SK-N-SH (cell line): ENCODE measurements around the gene HLA-A. TPM values are rescaled to one million over a fixed set of nuclear protein-coding genes. Genes with fewer than 3 reads are reported as not detected.
A peak's percentile ranks its signal among the peaks of the same experiment; 100 is the strongest.
"Not testable (repeated sequence)": the region's sequence is repeated elsewhere in the genome, so short reads cannot be mapped to it uniquely, and the experiment has no call there.

Source experiments
- CTCF ChIA-PET: fragments of 300-600, 350-600 bp; formaldehyde crosslinking; extraction: SDS; loops from one replicate; lab custom pipeline; 2021; lab: Yijun Ruan, JAX
- POLR2A ChIA-PET: fragments of 350-600 bp; sonication (Branson Sonifier 250); formaldehyde crosslinking; extraction: SDS; loops from one replicate; lab custom pipeline; 2020; ENCODE audit warnings: antibody characterized with exemption, inconsistent platforms; lab: Yijun Ruan, JAX
- DNase-seq: peaks from one replicate; pipeline ENCODE4 v3.0.0; 2012
- H2AFZ ChIP-seq: fragments of 200-600 bp; sonication (generic); 2 replicates; pipeline ENCODE4 v1.8.1; 2016; ENCODE audit warnings: antibody characterized with exemption, mild to moderate bottlenecking, low read depth
- H3F3A ChIP-seq: fragments of 200-600 bp; sonication (generic); replicated peaks from 2 replicates; pipeline ENCODE3; 2016; ENCODE audit warnings: antibody characterized with exemption, mild to moderate bottlenecking; ENCODE audit not compliant: insufficient read depth
- H3K27ac ChIP-seq, 2 experiments: fragments of 200-500 bp in 1 of 2; fragments of 200-600 bp in 1 of 2; sonication (Bioruptor generic) in 1 of 2; sonication (generic), shearing (Covaris generic) in 1 of 2; 2 replicates each; pipeline versions ENCODE4 v1.5.1 to v1.6.1; 2014 to 2016; ENCODE audit warnings: low read depth in 2 of 2, inconsistent platforms in 1 of 2, low read length in 1 of 2, mild to moderate bottlenecking in 1 of 2, mixed read lengths in 1 of 2
- H3K27me3 ChIP-seq: fragments of 200-600 bp; sonication (generic), shearing (Covaris generic); 2 replicates; pipeline ENCODE4 v1.6.1; 2016; ENCODE audit warnings: mixed run types; ENCODE audit not compliant: insufficient read depth
- H3K36me3 ChIP-seq, 2 experiments: fragments of 200-500 bp in 1 of 2; fragments of 200-600 bp in 1 of 2; sonication (Bioruptor generic) in 1 of 2; sonication (generic) in 1 of 2; replicated peaks in 1 of 2; 2 replicates each; pipeline versions ENCODE3 to v1.5.1; 2014 to 2016; ENCODE audit warnings: low read length in 1 of 2, mild to moderate bottlenecking in 1 of 2; ENCODE audit not compliant: insufficient read depth in 2 of 2, control insufficient read depth in 1 of 2
- H3K4me1 ChIP-seq, 2 experiments: fragments of 200-500 bp in 1 of 2; fragments of 200-600 bp in 1 of 2; sonication (Bioruptor generic) in 1 of 2; sonication (generic), shearing (Covaris generic) in 1 of 2; 2 replicates each; pipeline versions ENCODE4 v1.5.1 to v1.6.1; 2014 to 2016; ENCODE audit warnings: low read depth in 1 of 2, low read length in 1 of 2, mixed run types in 1 of 2; ENCODE audit not compliant: insufficient read depth in 2 of 2, control insufficient read depth in 1 of 2
- H3K4me2 ChIP-seq: fragments of 200-600 bp; sonication (generic), shearing (Covaris generic); 2 replicates; pipeline ENCODE4 v1.6.1; 2017; ENCODE audit warnings: mixed run types
- H3K4me3 ChIP-seq, 2 experiments: fragments of 200-500 bp in 1 of 2; fragments of 200-600 bp in 1 of 2; sonication (Bioruptor generic) in 1 of 2; sonication (generic), shearing (Covaris generic) in 1 of 2; 2 replicates each; pipeline versions ENCODE4 v1.5.1 to v1.8.1; 2014 to 2016; ENCODE audit warnings: low read depth in 2 of 2, inconsistent platforms in 1 of 2, low read length in 1 of 2, mild to moderate bottlenecking in 1 of 2, mixed read lengths in 1 of 2, moderate library complexity in 1 of 2
- H3K79me2 ChIP-seq: fragments of 200-600 bp; sonication (generic); 2 replicates; pipeline ENCODE4 v1.8.1; 2017; ENCODE audit warnings: mild to moderate bottlenecking; ENCODE audit not compliant: insufficient read depth
- H3K9ac ChIP-seq: fragments of 200-600 bp; sonication (generic); 2 replicates; pipeline ENCODE4 v1.6.1; 2017; ENCODE audit warnings: mixed run types
- H3K9me2 ChIP-seq: fragments of 200-600 bp; sonication (generic); 2 replicates; pipeline ENCODE4 v1.6.1; 2017; ENCODE audit warnings: mixed run types
- H3K9me3 ChIP-seq: fragments of 200-600 bp; sonication (generic); 2 replicates; pipeline ENCODE4 v1.6.1; 2017; ENCODE audit warnings: mixed run types, mild to moderate bottlenecking, moderate library complexity
- H4K20me1 ChIP-seq: fragments of 200-600 bp; sonication (generic); 2 replicates; pipeline ENCODE4 v1.6.1; 2017; ENCODE audit warnings: mild to moderate bottlenecking, mixed run types; ENCODE audit not compliant: insufficient read depth
- CTCF ChIP-seq: fragments of 200-600 bp; sonication (generic); IDR thresholded peaks from 2 replicates; pipeline ENCODE4 v1.6.1; 2017; ENCODE audit warnings: antibody characterized with exemption, mild to moderate bottlenecking, moderate library complexity
- ELF1 ChIP-seq: IDR thresholded peaks from 2 replicates; pipeline ENCODE4 v1.4.0; 2012
- EP300 ChIP-seq, 2 experiments: IDR thresholded peaks; 2 replicates each; pipeline versions ENCODE4 v1.4.0 to v1.6.1; 2012; ENCODE audit warnings: borderline replicate concordance in 1 of 2, low read depth in 1 of 2, low read length in 1 of 2
- EZH2phosphoT487 ChIP-seq: fragments of 200-600 bp; sonication (generic); IDR thresholded peaks from 2 replicates; pipeline ENCODE4 v1.6.1; 2017; ENCODE audit warnings: low read depth, mixed run types, mild to moderate bottlenecking, antibody characterized with exemption, moderate library complexity, borderline replicate concordance
- FOSL2 ChIP-seq: IDR thresholded peaks from 2 replicates; pipeline ENCODE4 v1.4.0; 2012; ENCODE audit warnings: low read depth, mild to moderate bottlenecking, moderate library complexity, borderline replicate concordance
- FOXJ3 ChIP-seq: sonication (generic); formaldehyde crosslinking; IDR thresholded peaks from 2 replicates; pipeline ENCODE4 v1.5.1; 2020; ENCODE audit warnings: mild to moderate bottlenecking, missing genetic modification reagents
- FOXM1 ChIP-seq: IDR thresholded peaks from 2 replicates; pipeline ENCODE4 v1.4.0; 2012; ENCODE audit warnings: low read depth, mild to moderate bottlenecking
- MAX ChIP-seq: IDR thresholded peaks from 2 replicates; pipeline ENCODE4 v1.4.0; 2012; ENCODE audit warnings: low read depth
- MEF2A ChIP-seq: IDR thresholded peaks from 2 replicates; pipeline ENCODE4 v1.4.0; 2012; ENCODE audit warnings: low read depth, borderline replicate concordance
- RCOR1 ChIP-seq: fragments of 150-350 bp; IDR thresholded peaks from 2 replicates; pipeline ENCODE4 v1.6.1; 2017; ENCODE audit warnings: antibody characterized with exemption, low read length
- TCF12 ChIP-seq: IDR thresholded peaks from 2 replicates; pipeline ENCODE4 v1.4.0; 2012
- TEAD4 ChIP-seq: IDR thresholded peaks from 2 replicates; pipeline ENCODE4 v1.4.0; 2012; ENCODE audit warnings: mild to moderate bottlenecking, borderline replicate concordance; ENCODE audit not compliant: insufficient read depth
- WGBS: methylation state at CpG from one replicate; pipeline ENCODE4 v1.1.6; 2017; ENCODE audit warnings: low lambda C conversion rate; 5-methylcytosine and 5-hydroxymethylcytosine counted together
- polyA plus RNA-seq, 3 experiments: library from polyadenylated mRNA; depleted of rRNA; stranded (reverse); fragments of >200 nt; gene quantifications; 2 replicates each; pipeline ENCODE4 v1.2.3, GENCODE V29; 2012

The HLA-A gene
- polyA plus RNA-seq, 1 of the 3 experiments (the other 2 are of a cell fraction) = 312 TPM

DNA sequence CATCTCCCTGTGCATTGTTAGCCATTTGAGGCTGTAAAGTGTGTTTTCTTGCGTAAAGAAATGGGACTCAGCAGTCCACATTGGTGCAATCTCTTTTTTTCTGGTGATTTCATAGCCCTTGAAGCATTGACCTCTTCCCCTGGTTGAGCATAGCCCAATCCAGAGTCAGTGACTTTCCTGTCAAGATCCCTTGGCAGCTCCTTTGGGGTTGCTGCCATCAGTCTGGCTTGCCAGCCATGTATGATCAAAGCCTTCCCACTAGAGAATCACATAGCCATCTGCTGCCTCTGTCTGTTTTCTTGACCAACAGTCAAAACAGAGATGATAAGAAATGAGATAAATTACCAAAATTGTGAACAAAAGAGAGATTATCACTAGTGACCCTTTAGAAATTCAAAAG, 19.6 kb downstream of the HLA-A start:
- POLR2A ChIA-PET = no interaction called here
- H2AFZ ChIP-seq = no peak overlapping the region
- no peaks in the 10 kb centered on the region for H3K36me3 ChIP-seq
- H3F3A ChIP-seq = peaks cover 16% of the 10 kb centered on the region
- no peaks in the 10 kb centered on the region for H3K9me3 ChIP-seq
- no peaks in the 10 kb centered on the region for H3K27me3 ChIP-seq
- H3K4me1 ChIP-seq = peaks cover 16 to 22% of the 10 kb centered on the region in 2 experiments; a peak in 3 of 4 replicates
- no peak overlapping the region for H3K4me3 ChIP-seq
- no peaks in the 10 kb centered on the region for H3K79me2 ChIP-seq
- CTCF ChIA-PET = no interaction called here
- H3K27ac ChIP-seq = peak overlapping the region in 1 of 2 experiments; percentile 16; a peak in 1 of 4 replicates
- 71% methylated on average over 1 of the region's 1 CpG for WGBS
- no peak for DNase-seq
- no peak overlapping the region for H3K4me2 ChIP-seq
- TF ChIP-seq FOXJ3 (CRISPR knock-in tag) = no peak
- TF ChIP-seq FOSL2 = no peak
- no peak for TF ChIP-seq FOXM1
- no peak for TF ChIP-seq EZH2phosphoT487
- no peak for TF ChIP-seq ELF1
- no peak for TF ChIP-seq EP300 (IDR thresholded peaks at IDR 0.05; ENCODE audit: borderline replicate concordance in 1 of 2, low read depth in 1 of 2, low read length in 1 of 2)
- no peak for TF ChIP-seq TCF12
- TF ChIP-seq RCOR1 = no peak
- no peak for TF ChIP-seq CTCF
- TF ChIP-seq MAX = no peak
- TF ChIP-seq TEAD4 = no peak
- no peak for TF ChIP-seq MEF2A
- no peaks in the 10 kb centered on the region for H4K20me1 ChIP-seq
- no peaks in the 10 kb centered on the region for H3K9me2 ChIP-seq
- no peak overlapping the region for H3K9ac ChIP-seq

DNA sequence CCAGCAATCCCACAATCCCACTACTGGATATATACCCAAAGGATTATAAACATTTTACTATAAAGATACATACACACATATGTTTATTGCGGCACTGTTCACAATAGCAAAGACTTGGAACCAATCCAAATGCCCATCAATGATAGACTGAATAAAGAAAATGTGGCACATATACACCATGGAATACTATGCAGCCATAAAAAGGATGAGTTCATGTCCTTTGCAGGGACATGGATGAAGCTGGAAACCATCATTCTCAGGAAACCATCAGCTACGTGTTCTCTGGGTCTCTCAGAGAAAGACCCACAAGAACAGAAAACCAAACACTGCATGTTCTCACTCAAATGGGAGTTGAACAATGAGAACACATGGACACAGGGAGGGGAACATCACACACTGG, 21.4 kb downstream of the HLA-A start:
- H3K4me3 ChIP-seq, H4K20me1 ChIP-seq, DNase-seq, H3K27me3 ChIP-seq, H3K9me2 ChIP-seq, H2AFZ ChIP-seq, H3K9ac ChIP-seq, H3K79me2 ChIP-seq, H3K36me3 ChIP-seq, H3K4me2 ChIP-seq, H3K9me3 ChIP-seq: not testable (repeated sequence)
- H3F3A ChIP-seq = peaks cover 16% of the 10 kb centered on the region
- peaks cover 17 to 26% of the 10 kb centered on the region in 2 experiments; a peak in 3 of 4 replicates for H3K4me1 ChIP-seq
- 62% methylated on average over 2 of the region's 2 CpGs for WGBS
- ChIA-PET POLR2A (interaction anchor here (1.7 kb wide), 1 partner anchor 13 kb away, joined by 15 read pairs; no protein-coding TSS in a partner anchor), CTCF (interaction anchor here (0.9 to 4.3 kb wide), 2 partner anchors 13 to 115 kb away, joined by 4 to 22 read pairs; no protein-coding TSS in a partner anchor)
- peak overlapping the region in 1 of 2 experiments; percentile 100; a peak in 2 of 4 replicates for H3K27ac ChIP-seq
